Neural cell (in vitro differentiated cells): ENCODE data around the gene GCN1. TPM values are rescaled to one million over a fixed set of nuclear protein-coding genes. Genes with fewer than 3 reads are reported as not detected.

ENCODE experiments used
- H2AFZ ChIP-seq: fragments of 200-600, 300-800 bp; sonication (generic), shearing (Covaris generic); 2 replicates; pipeline ENCODE4 v1.6.0; 2014; ENCODE audit warnings: low read depth, mild to moderate bottlenecking, antibody characterized with exemption, low read length, moderate library complexity
- H3F3A ChIP-seq: fragments of 200-600 bp; shearing (Covaris generic); 2 replicates; pipeline ENCODE4 v1.6.1; 2016; ENCODE audit warnings: mild to moderate bottlenecking, moderate library complexity, mixed read lengths, antibody characterized with exemption, low read length; ENCODE audit not compliant: insufficient read depth, poor library complexity, severe bottlenecking
- H3K27ac ChIP-seq: fragments of 200-600, 300-800 bp; sonication (generic), shearing (Covaris generic); 2 replicates; pipeline ENCODE4 v1.5.1; 2014; ENCODE audit warnings: mild to moderate bottlenecking, low read length, moderate library complexity
- H3K27me3 ChIP-seq: fragments of 300-800, 200-600 bp; sonication (generic), shearing (Covaris generic); 2 replicates; pipeline ENCODE4 v1.6.0; 2014; ENCODE audit warnings: mild to moderate bottlenecking, low read depth, low read length, moderate library complexity; ENCODE audit not compliant: insufficient read depth
- H3K36me3 ChIP-seq: fragments of 300-800, 200-600 bp; sonication (generic), shearing (Covaris generic); 2 replicates; pipeline ENCODE4 v1.5.1; 2014; ENCODE audit warnings: mild to moderate bottlenecking, antibody characterized with exemption, low read length, moderate library complexity; ENCODE audit not compliant: insufficient read depth
- H3K4me2 ChIP-seq: fragments of 300-800, 200-600 bp; sonication (generic), shearing (Covaris generic); 2 replicates; pipeline ENCODE4 v1.6.0; 2014; ENCODE audit warnings: mild to moderate bottlenecking, low read length
- H3K4me3 ChIP-seq: fragments of 300-800, 200-600 bp; sonication (generic), shearing (Covaris generic); 2 replicates; pipeline ENCODE4 v1.5.1; 2014; ENCODE audit warnings: mild to moderate bottlenecking, low read length, moderate library complexity
- H3K79me2 ChIP-seq: fragments of 200-600 bp; shearing (Covaris generic); replicated peaks from 2 replicates; pipeline ENCODE4 v1.6.0; 2014; ENCODE audit warnings: mild to moderate bottlenecking, low read length, moderate library complexity; ENCODE audit not compliant: insufficient read depth
- H3K9ac ChIP-seq: fragments of 300-800, 200-600 bp; sonication (generic), shearing (Covaris generic); 2 replicates; pipeline ENCODE4 v1.6.1; 2016; ENCODE audit warnings: mild to moderate bottlenecking, low read length, mixed read lengths
- H3K9me2 ChIP-seq: fragments of 200-600 bp; shearing (Covaris generic); 2 replicates; pipeline ENCODE4 v1.6.1; 2016; ENCODE audit warnings: mild to moderate bottlenecking, low read length, mixed read lengths; ENCODE audit not compliant: insufficient read depth
- H3K9me3 ChIP-seq: fragments of 200-600, 300-800 bp; sonication (generic), shearing (Covaris generic); 2 replicates; pipeline ENCODE4 v1.6.1; 2016; ENCODE audit warnings: mild to moderate bottlenecking, mixed run types, low read length, moderate library complexity, mixed read lengths
- H4K20me1 ChIP-seq: fragments of 200-600 bp; shearing (Covaris generic); 2 replicates; pipeline ENCODE4 v1.6.1; 2016; ENCODE audit warnings: mild to moderate bottlenecking, mixed run types; ENCODE audit not compliant: insufficient read depth
- CTCF ChIP-seq: fragments of 450-650 bp; IDR thresholded peaks from 2 replicates; pipeline ENCODE4 v1.5.1; 2014; ENCODE audit warnings: antibody characterized with exemption, mild to moderate bottlenecking, moderate library complexity; ENCODE audit not compliant: poor library complexity, severe bottlenecking
- EP300 ChIP-seq: fragments of 450-650 bp; conservative IDR thresholded peaks from 2 replicates; pipeline ENCODE4 v1.6.1; 2014; ENCODE audit warnings: antibody characterized with exemption, mild to moderate bottlenecking, moderate library complexity; ENCODE audit not compliant: poor library complexity, severe bottlenecking
- EZH2 ChIP-seq: fragments of 200-600, 300-800 bp; shearing (Covaris generic), sonication (generic); IDR thresholded peaks from 2 replicates; pipeline ENCODE4 v1.6.1; 2014; ENCODE audit warnings: antibody characterized with exemption, low read length, borderline replicate concordance, mild to moderate bottlenecking; ENCODE audit not compliant: insufficient read depth, poor library complexity, severe bottlenecking
- MXI1 ChIP-seq: fragments of 450-650 bp; conservative IDR thresholded peaks from 2 replicates; pipeline ENCODE4 v1.6.1; 2014; ENCODE audit warnings: antibody characterized with exemption, mild to moderate bottlenecking; ENCODE audit not compliant: poor library complexity, severe bottlenecking
- POLR2AphosphoS5 ChIP-seq: IDR thresholded peaks from 2 replicates; pipeline ENCODE4 v1.6.1; 2012
- RAD21 ChIP-seq: fragments of 450-650 bp; conservative IDR thresholded peaks from 2 replicates; pipeline ENCODE4 v1.6.1; 2014; ENCODE audit warnings: antibody characterized with exemption, mild to moderate bottlenecking, moderate library complexity
- REST ChIP-seq: IDR thresholded peaks from 2 replicates; pipeline ENCODE4 v1.6.1; 2012; ENCODE audit warnings: borderline replicate concordance
- SMC3 ChIP-seq: fragments of 450-650 bp; conservative IDR thresholded peaks from 2 replicates; pipeline ENCODE4 v1.6.1; 2014; ENCODE audit warnings: antibody characterized with exemption, mild to moderate bottlenecking, moderate library complexity; ENCODE audit not compliant: poor library complexity
- TAF1 ChIP-seq: IDR thresholded peaks from 2 replicates; pipeline ENCODE4 v1.6.1; 2012; ENCODE audit warnings: low read depth
- polyA plus RNA-seq: library from polyadenylated mRNA; depleted of rRNA; stranded (reverse); fragments of >200 nt; gene quantifications from 2 replicates; pipeline ENCODE4 v1.2.3, GENCODE V29; 2014

The GCN1 gene
- polyA plus RNA-seq, 1 donor from 2014 or later, result 21.5 TPM

GRCh38 chr12:120215357-120215735, 20.8 kb upstream of the GCN1 start:
- H3K4me3 ChIP-seq, result no peak overlapping the region
- H4K20me1 ChIP-seq, result no peaks in the 10 kb centered on the region
- H3K36me3 ChIP-seq, result no peaks in the 10 kb centered on the region
- no peaks in the 10 kb centered on the region for H3K79me2 ChIP-seq
- no peak overlapping the region for H3K9ac ChIP-seq
- no peaks in the 10 kb centered on the region for H3K9me3 ChIP-seq
- H3K27ac ChIP-seq, result no peak overlapping the region
- H3K4me2 ChIP-seq, result no peak overlapping the region
- H3F3A ChIP-seq, result no peaks in the 10 kb centered on the region
- no peak overlapping the region for H2AFZ ChIP-seq
- no peaks in the 10 kb centered on the region for H3K9me2 ChIP-seq
- no peaks in the 10 kb centered on the region for H3K27me3 ChIP-seq
- TF ChIP-seq TAF1, result no peak
- no peak for TF ChIP-seq EP300
- no peak for TF ChIP-seq RAD21
- no peak for TF ChIP-seq POLR2AphosphoS5
- no peak for TF ChIP-seq SMC3
- no peak for TF ChIP-seq EZH2
- TF ChIP-seq REST, result no peak
- TF ChIP-seq MXI1, result no peak
- TF ChIP-seq CTCF, result no peak

GRCh38 chr12:120214626-120215356, 20.3 kb upstream of the GCN1 start:
- no peak overlapping the region for H2AFZ ChIP-seq
- H3K36me3 ChIP-seq, result no peaks in the 10 kb centered on the region

More at GRCh38 chr12:120214626-120215356, 20.3 kb upstream of the GCN1 start:
- Histone ChIP-seq H4K20me1 (no peaks in the 10 kb centered on the region), H3K79me2 (no peaks in the 10 kb centered on the region), H3K27me3 (no peaks in the 10 kb centered on the region), H3K4me3 (no peak overlapping the region), H3K9me2 (no peaks in the 10 kb centered on the region), H3K27ac (no peak overlapping the region), H3K9me3 (no peaks in the 10 kb centered on the region), H3K9ac (no peak overlapping the region), H3K4me2 (no peak overlapping the region), H3F3A (no peaks in the 10 kb centered on the region)
- TF ChIP-seq RAD21 (no peak), CTCF (no peak), EZH2 (no peak), SMC3 (no peak), MXI1 (no peak), TAF1 (no peak), POLR2AphosphoS5 (no peak), REST (no peak), EP300 (no peak)
